ENCODE measurements around the gene ANKRD23.
"Not testable (repeated sequence)": the region's sequence is repeated elsewhere in the genome, so short reads cannot be mapped to it uniquely, and the experiment has no call there.

ANKRD23 gene

DNA sequence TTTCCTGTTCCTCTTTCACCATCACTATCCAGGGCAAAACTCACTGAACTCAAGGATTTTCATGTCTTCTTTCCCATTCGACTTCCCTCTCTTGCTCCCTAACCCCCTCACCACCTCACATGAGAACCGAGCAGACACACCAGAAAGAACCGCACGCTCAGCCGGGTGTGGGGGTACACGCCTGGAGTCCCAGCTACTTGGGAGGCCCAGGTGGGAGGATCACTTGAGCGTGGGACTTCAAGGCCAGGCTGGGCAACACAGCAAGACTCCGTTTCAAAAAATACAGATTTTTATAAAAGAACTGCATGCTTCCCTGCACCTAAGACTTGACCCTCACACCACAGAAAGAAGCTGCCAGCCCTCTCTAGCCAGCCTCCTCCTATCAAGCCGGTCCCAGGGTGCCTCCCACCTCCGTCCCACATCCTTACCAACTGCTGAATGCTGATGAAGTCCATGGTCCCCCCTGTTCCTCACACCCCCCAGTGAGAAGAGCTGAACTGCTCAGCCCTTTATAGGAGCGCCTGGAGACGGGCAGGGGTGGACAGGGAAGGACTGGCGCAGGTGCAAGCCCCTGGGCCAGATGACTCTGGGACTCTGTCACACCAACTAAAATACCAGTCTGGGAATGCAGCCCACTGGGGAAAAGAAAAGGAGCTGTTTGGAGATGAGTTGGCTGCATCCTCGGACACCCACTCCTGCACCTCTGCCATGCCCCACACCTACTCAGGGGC lies at the start of gene ANKRD23:
TSS of gene ANKRD23 (minus strand) at position 484 of the 731 bp plus-strand sequence. CDS start at position 455, 29 bp downstream.
- no peak for DNase-seq

DNA sequence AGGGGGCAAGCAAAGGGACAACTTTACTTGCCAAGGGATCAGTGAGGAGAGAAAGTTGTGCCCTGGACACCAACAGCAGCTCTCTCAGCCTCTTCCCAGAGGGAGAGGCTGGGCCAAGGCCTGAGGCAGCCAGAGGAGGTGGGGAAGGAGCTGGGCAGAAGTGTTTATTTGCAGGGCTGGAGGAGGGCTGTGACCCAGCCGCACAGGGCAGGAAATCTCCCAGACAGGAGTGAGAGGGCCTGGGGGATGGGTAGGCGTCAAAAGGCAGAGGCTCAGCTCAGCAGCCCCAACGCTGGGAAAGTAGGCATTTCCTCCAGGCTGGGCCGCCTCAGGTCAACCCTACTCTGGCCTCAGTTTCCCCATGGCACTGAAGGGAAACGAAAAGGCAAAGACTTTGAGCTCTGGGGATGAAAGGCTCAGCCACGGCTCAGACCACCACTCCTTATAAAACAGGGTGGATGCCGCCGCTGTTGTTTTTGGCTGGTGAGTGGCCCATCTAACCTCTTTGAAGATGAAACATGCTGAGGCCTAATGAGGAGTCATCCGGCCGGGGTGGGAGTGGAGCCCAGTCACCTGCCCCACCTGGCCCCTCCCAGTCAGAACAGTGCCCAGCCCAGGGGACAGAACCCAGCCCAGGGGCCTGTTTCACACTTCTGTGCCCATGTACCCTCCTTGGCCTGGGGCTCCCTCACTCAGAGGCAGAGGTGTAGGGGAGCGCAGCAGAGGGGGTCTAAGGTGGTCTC lies 47.9 kb upstream of the ANKRD23 start:
- no peak for DNase-seq

DNA sequence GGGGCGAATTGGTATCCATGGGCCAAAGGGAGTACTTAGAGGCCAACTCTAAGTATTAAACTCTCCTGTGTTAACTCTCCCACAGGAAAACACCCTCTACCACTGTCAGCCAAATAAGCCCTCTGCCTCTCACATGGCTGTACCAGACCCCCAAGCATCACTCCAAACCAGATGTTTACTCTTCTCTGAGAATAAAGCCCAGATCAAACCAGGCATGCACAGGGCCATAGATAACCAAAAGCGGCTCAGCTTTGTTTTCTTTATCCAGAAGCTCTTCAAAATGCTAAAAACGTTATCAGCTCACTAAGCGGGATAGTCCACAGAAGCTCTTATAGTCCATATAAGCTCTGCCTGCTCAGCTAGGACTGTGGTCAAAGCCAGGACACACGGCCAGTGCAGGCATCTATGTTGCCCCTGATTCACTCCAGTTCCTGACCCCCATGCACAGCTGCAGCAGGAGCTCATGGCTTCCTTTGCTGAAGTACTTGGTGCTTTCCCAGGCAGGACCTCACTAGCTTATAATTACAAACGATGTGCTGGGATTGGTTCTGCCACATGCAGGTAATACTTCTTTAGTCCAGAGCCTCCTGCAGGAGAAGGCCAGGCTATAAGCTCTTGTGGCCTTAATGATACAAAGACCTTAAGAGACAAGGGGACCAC lies 47.0 kb upstream of the ANKRD23 start:
- no peak for DNase-seq

DNA sequence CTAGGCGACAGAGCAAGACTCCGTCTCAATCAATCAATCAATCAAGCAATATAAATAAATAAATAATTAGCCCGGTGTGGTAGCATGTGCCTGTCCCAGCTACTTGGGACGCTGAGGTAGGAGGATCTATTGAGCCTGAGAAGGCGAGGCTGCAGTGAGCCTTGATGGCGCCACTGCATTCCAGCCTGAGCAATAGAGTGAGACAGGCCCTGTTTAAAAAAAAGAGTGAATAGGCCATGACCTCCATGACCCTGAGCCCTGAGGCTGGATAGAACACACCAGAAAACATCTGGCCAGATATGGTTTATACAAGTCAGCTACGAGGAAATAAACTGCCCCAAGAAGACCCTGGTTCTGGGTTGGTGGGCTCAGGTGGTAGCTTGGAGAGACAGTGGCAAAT lies 46.4 kb upstream of the ANKRD23 start:
- DNase-seq = no peak

- not testable (repeated sequence) for DNase-seq
These were observed 45.7 kb upstream of the ANKRD23 start for GRCh38 chr2:96889502-96889901.

- DNase-seq = no peak
These were observed 44.5 kb upstream of the ANKRD23 start for GRCh38 chr2:96888072-96889011.

DNA sequence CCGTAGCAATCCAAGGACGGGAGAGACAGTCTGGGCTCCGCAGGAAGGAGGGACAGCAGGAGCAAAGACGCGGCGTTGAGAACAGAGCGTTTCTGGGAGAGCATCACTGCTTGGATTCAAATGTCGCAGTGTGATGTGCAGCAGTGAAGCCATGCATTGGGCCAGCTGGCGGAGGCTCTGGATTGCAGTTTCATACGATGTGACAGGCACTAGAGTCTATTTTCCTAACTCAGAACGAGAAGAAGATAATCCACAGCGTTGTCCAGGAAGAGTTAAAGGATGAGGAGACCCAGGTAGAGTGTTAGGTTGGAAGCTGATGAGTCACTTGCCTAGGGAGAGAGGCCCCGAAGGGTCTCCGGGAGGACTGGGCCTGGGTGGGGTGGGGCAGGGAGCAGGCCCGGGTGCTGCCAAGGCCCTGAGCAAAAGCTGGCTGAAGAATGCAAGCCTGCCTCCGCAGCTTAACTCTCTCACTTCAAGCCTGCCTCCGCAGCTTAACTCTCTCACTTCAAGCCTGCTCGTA lies 43.7 kb upstream of the ANKRD23 start:
- no peak for DNase-seq

- no peak for DNase-seq
These were observed 41.9 kb upstream of the ANKRD23 start for GRCh38 chr2:96885432-96886347.

GRCh38 chr2:96884299-96885094 lies 40.7 kb upstream of the ANKRD23 start:
- DNase-seq = no peak

DNA sequence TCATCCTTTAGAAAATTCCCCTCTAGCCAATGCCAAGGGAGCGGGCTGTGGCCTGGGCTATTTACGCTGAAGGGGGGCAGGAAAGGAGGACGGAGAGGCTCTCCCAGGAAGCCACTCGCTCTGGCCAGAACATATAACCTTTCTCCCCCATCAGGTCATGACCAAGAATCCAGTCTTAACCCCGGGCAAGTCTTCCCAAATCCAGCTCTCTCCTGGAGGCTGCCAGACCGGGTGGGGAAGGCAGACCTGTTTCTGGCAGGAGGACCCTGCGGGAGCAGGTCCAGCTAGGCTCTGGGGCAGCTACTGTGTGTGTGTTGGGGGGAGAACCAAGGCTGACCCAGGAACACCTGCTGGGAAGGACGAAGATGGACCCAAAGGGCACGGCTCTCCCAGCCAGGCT lies 39.5 kb upstream of the ANKRD23 start:
- DNase-seq = no peak

DNA sequence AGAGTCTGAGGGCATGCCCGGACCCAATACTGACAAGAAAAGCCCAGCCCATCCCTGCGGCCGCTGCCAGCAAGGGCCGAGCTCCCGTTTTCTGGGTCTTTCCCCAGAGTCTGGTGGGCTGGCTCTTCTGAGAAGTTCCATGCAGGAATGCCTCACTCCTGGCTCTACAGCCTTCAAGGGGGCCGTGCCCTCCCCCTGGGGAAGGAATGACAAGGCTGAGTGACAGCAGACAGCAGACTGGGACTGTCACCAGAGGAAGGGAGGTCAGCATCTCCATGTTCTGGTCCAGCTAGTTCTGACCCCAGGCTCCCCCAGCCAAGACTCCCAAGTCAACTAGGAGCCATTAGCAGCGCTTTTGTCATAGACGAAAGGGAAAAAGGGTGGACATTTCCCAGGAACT lies 39.1 kb upstream of the ANKRD23 start:
- DNase-seq = no peak

- no peak for DNase-seq
These were observed 38.4 kb upstream of the ANKRD23 start for GRCh38 chr2:96882230-96882629.

DNA sequence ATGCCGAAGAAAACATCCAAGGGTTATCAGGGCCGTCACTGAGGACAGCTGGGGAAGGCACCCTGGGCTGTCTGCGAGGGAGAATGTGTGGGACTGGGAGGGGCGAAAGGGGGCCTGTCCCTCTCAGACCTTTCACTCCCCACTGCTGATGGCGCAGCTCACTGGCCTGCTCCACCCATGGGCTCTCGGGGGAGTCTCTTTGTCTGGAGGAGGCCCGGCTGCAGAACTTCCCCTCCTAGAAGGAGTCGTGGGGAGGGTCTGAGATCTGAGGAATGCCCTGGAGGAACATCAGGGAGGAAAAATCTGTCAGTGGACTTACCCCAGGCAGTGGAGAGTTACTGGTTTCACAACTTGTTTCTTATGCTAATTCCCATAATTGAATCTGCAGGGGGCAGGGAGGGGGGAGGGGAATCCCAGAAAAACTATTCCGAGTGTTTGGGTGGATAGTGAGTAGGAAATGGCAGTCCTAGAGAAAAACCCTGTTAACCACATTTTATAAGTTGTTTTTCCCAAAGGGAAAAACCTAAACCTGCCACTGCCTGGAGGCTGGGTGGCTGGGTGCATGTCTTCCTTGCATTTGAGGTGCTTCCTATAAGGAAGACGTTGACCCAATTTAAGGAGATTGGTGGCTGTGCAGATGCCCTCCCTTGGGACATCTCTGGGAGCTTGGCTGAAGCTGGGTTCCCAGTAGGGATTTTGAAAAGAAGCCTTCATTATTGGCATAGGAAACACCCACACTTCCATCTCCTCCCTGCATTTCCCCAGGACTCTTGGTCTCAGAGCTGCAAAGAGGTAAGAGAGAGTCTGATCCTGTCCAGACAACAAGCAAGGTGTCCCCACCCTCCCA lies 37.8 kb upstream of the ANKRD23 start:
- DNase-seq = no peak

- no peak for DNase-seq
These were observed 37.1 kb upstream of the ANKRD23 start for GRCh38 chr2:96880891-96881273.

GRCh38 chr2:96879545-96880040 lies 35.8 kb upstream of the ANKRD23 start:
- no peak for DNase-seq

DNA sequence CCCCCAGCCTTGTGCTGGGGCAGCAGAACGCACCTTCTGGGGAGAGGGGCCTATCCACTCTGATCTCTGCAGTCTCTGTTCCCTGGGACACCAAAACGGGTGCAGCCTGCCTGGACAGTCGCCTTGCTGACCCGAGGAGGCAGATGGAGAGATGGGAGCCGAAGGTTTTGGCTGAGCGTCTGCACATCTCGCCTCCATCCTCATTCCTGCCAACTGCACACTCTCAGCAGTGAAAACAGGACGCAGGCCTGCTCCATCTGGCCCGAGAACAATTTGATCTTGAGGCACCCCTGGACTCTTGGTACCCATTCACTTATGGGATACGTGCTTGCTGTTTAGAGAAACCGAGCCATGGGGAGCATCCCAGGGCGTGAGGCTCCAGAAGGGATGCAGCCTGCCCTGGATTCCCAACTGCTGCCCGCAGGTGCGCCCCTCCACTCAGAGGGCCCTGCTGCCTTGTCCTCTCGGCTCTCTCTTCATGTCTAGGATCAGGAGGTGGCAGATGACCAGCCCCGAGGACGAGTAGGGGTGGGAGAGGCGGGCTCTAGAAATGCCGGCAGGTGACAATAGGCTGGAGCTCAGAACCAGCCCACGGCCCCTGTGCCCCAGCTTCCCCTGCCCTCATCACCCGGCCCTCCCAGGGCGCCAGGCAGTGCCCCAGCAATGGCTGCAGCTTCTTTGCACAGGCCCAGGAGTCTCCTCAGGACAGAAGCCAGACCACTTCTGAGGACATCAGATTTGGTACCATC lies 35.1 kb upstream of the ANKRD23 start:
- no peak for DNase-seq

- no peak for DNase-seq
These were observed 34.4 kb upstream of the ANKRD23 start for GRCh38 chr2:96878171-96878570.

DNA sequence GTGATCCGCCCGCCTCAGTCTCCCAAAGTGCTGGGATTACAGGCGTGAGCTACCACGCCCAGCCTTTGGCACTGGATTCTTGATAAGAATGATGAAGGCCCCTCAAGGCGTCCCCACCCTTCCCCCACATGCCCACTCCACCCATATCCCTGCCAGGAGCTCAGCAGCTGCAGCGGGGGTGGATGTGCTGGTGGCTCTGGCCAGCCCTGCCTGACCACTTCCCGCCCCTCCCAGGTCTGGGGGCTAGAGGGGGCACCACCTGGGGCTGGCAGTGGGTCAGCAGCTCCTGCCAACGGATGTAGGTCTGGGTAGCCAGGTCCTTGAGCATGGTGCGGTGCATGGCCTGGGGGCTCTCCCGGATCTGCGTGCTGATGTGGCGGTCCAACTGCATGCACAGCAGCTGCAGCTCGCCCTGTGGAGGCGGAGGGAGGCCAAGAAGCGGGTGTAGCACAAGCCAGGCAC lies 33.8 kb upstream of the ANKRD23 start:
- no peak for DNase-seq
